Nephron progenitor cell (in vitro differentiated cells): ENCODE results near the gene SHISA6.

Experiments
- DNase-seq: peaks from one replicate; pipeline ENCODE4 v3.0.0; 2021
- H3K27ac Mint-ChIP-seq: 2 replicates; pipeline ENCODE4 v1.8.0; 2021; ENCODE audit warnings: mild to moderate bottlenecking, moderate library complexity, mixed read lengths
- H3K27me3 Mint-ChIP-seq: 2 replicates; pipeline ENCODE4 v1.8.0; 2021; ENCODE audit warnings: mild to moderate bottlenecking, low read depth, mixed read lengths; ENCODE audit not compliant: poor library complexity
- H3K36me3 Mint-ChIP-seq: 2 replicates; pipeline ENCODE4 v1.8.0; 2021; ENCODE audit warnings: low read depth, mixed read lengths
- H3K4me1 Mint-ChIP-seq: 2 replicates; pipeline ENCODE4 v1.8.0; 2021; ENCODE audit warnings: mixed read lengths
- H3K4me3 Mint-ChIP-seq: 2 replicates; pipeline ENCODE4 v1.8.0; 2021; ENCODE audit warnings: mild to moderate bottlenecking, moderate library complexity, mixed read lengths
- H3K9me3 Mint-ChIP-seq: 2 replicates; pipeline ENCODE4 v1.8.0; 2021; ENCODE audit warnings: mild to moderate bottlenecking, moderate library complexity, mixed read lengths
- CTCF ChIP-seq: fragments of 200-600 bp; sonication (generic); IDR thresholded peaks from 2 replicates; pipeline ENCODE4 v1.5.0; 2021; ENCODE audit warnings: antibody characterized with exemption

The SHISA6 gene

GRCh38 chr17:11245791-11246190, 4.8 kb downstream of the SHISA6 start:
- TF ChIP-seq CTCF: no peak
- Mint-ChIP-seq H3K4me1 (peaks cover 55% of the 10 kb centered on the region), H3K27ac (no peak overlapping the region), H3K27me3 (peaks cover 19% of the 10 kb centered on the region), H3K9me3 (no peaks in the 10 kb centered on the region), H3K36me3 (no peaks in the 10 kb centered on the region), H3K4me3 (no peak overlapping the region)
- no peak for DNase-seq

GRCh38 chr17:11250161-11250560, 9.1 kb downstream of the SHISA6 start:
- Mint-ChIP-seq H3K4me3 (no peak overlapping the region), H3K27ac (no peak overlapping the region), H3K27me3 (peaks cover 2% of the 10 kb centered on the region), H3K36me3 (no peaks in the 10 kb centered on the region), H3K9me3 (no peaks in the 10 kb centered on the region), H3K4me1 (peaks cover 42% of the 10 kb centered on the region)
- no peak for DNase-seq
- no peak for TF ChIP-seq CTCF

GRCh38 chr17:11251561-11252107, 10.6 kb downstream of the SHISA6 start:
- no peaks in the 10 kb centered on the region for H3K36me3 Mint-ChIP-seq
- peak overlapping the region; percentile 2 for H3K27ac Mint-ChIP-seq
- H3K4me3 Mint-ChIP-seq: no peak overlapping the region
- no peak for DNase-seq
- H3K9me3 Mint-ChIP-seq: no peaks in the 10 kb centered on the region
- H3K4me1 Mint-ChIP-seq: peaks cover 30% of the 10 kb centered on the region
- TF ChIP-seq CTCF: no peak
- no peaks in the 10 kb centered on the region for H3K27me3 Mint-ChIP-seq

GRCh38 chr17:11252146-11252545, 11.1 kb downstream of the SHISA6 start:
- no peak for DNase-seq
- Mint-ChIP-seq H3K36me3 (no peaks in the 10 kb centered on the region), H3K9me3 (no peaks in the 10 kb centered on the region), H3K4me3 (no peak overlapping the region), H3K27me3 (no peaks in the 10 kb centered on the region), H3K4me1 (peaks cover 31% of the 10 kb centered on the region), H3K27ac (no peak overlapping the region)
- no peak for TF ChIP-seq CTCF

- no peaks in the 10 kb centered on the region for H3K27me3 Mint-ChIP-seq
- H3K4me3 Mint-ChIP-seq: no peak overlapping the region
- DNase-seq: no peak
- no peak overlapping the region for H3K27ac Mint-ChIP-seq
- H3K4me1 Mint-ChIP-seq: peaks cover 37% of the 10 kb centered on the region
- H3K36me3 Mint-ChIP-seq: peaks cover 8% of the 10 kb centered on the region
- H3K9me3 Mint-ChIP-seq: peaks cover 5% of the 10 kb centered on the region
- TF ChIP-seq CTCF: no peak
Measured at GRCh38 chr17:11256877-11257276, 15.9 kb downstream of the SHISA6 start.

- peak; percentile 16 for TF ChIP-seq CTCF
Measured at GRCh38 chr17:11264183-11264871, 23.3 kb downstream of the SHISA6 start.

More at GRCh38 chr17:11264183-11264871, 23.3 kb downstream of the SHISA6 start:
- Mint-ChIP-seq H3K4me1 (peaks cover 17% of the 10 kb centered on the region), H3K4me3 (no peak overlapping the region), H3K27ac (no peak overlapping the region), H3K36me3 (peaks cover 64% of the 10 kb centered on the region), H3K27me3 (no peaks in the 10 kb centered on the region), H3K9me3 (peaks cover 33% of the 10 kb centered on the region)
- DNase-seq: no peak
